GF-D8 (cell line): Measurements from ENCODE around the gene SEPSECS.

Experiments used
- DNase-seq: peaks from one replicate; lab custom pipeline; 2025; lab: John Stamatoyannopoulos, UW

Gene SEPSECS

DNA sequence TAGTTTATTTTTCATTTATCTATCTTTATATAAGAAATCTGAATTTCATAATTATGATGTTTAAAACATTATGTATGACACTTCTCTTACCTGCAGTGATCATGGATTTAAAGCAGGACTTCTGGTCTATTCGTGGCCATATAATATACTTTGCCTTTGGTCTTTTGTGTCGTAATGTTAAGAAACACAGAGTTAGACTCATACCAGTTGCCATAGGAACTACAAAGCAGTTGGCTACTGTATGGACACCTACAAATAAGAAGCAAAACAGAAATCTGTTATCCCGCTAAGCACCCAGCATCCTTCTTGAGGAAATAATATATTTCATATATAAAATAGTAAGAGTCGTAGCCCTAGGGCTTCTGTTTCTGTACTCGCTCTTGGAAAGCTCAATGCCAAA, 4.3 kb downstream of the SEPSECS start:
- DNase-seq: no peak

DNA sequence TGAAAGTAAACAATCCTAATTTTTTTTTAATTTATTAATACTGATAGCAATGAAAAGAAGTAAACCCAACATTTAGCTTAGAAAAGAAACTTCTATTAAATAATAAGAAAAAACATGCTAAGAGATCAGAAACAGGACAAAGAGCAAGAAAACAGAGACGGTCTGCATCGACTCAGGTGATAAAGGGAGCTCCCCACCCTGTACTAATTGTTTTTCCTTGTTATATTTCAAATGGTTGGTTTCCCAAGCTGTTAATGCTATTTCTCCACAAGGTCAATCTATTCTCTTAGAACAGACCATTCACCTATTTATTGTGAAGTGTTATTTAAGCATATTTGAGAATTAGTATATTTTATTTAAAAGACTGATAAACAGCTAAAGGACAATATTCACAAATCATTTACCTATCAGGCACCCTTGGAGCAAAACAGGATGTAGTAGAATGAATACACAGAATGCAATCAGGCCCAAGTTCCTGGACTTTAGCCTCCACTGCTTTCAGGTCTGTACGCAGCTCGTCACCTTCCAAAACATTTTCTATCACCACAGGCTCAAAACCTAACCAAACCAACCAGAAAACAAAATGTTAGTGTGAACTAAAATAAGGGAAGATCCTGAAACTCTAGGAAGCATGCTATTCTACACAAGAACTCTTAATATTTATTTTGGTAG, 5.5 kb downstream of the SEPSECS start:
- peak; percentile 13 for DNase-seq

DNA sequence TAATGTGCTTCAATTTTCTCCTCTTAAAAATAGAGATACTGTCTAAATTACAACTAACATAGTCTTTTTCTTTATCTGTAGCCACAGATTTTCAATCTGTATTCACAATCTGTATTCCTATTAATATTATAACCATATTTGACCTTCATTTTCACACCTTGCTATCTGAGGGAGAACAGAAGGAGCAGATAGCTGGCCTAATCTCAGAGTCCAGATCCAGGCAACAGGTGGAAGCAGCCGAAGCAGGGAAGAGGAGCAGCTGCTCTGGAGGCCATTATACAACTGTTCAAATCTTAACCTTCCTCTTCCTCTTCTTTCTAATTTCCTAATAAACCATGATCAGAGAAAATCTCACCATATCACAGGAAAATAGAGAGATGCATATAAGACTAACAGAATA, 14.2 kb downstream of the SEPSECS start:
- no peak for DNase-seq

- no peak for DNase-seq
Observed at GRCh38 chr4:25144870-25145481, 15.3 kb downstream of the SEPSECS start.

- no peak for DNase-seq
Observed at GRCh38 chr4:25142468-25142867, 17.8 kb downstream of the SEPSECS start.

- no peak for DNase-seq
Observed at GRCh38 chr4:25141592-25141991, 18.7 kb downstream of the SEPSECS start.

- no peak for DNase-seq
Observed at GRCh38 chr4:25133132-25133531, 27.1 kb downstream of the SEPSECS start.

DNA sequence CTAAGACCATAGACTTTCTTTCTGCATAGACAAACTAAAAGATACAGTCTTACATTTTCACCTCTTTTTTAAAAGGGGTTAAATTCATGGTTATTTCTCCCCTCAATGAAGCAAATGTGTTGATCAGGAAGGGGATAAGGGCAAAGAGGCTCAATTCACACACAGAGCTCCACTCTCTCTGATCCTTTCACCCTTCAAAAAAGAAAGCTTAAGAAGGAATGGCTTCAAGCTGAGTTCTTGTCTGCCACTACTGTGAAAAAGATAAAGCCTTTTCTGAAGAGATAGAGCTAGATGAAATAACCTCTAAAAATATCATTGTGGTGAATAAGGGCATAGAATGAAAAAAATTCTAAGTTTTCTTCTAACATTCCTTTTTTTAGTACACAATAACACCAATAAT, 28.3 kb downstream of the SEPSECS start:
- no peak for DNase-seq

- no peak for DNase-seq
Observed at GRCh38 chr4:25131381-25131780, 28.9 kb downstream of the SEPSECS start.

DNA sequence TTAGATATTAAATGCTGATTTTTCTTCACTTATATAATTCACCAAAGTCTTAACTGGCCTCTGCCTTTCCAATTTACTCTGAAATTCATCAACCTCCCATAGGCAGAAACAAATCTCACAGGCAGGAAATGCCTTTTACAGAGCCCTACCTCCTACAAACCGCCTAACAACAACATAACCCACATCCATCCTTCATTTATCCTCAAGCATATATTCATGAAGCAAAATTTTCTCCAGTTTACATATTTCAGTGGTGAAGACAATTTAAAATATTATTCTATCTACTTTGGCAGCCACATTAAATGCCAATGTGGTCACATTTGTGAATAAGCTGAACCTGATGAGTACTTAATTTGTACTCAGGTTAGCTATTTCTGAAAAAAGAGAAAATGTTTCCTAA, 30.3 kb downstream of the SEPSECS start:
- DNase-seq: no peak

DNA sequence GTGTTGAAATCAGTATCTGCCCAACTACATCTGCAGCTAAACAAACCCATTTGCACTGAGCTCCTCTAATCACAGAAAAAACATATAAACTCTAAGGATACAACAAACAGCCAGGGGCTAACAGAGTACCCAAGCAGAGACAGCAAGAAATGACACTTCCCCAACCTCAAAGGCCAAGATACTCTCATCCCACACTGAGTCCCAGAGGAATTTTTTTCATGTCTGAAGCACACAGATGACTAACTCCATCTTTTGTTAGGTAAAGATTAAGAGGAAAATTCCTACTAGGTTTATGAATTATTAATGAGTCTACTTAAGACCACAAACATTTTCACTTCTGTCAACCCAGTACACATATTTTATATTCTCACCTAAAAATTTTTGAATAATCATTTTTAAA, 31.6 kb downstream of the SEPSECS start:
- DNase-seq: no peak

DNA sequence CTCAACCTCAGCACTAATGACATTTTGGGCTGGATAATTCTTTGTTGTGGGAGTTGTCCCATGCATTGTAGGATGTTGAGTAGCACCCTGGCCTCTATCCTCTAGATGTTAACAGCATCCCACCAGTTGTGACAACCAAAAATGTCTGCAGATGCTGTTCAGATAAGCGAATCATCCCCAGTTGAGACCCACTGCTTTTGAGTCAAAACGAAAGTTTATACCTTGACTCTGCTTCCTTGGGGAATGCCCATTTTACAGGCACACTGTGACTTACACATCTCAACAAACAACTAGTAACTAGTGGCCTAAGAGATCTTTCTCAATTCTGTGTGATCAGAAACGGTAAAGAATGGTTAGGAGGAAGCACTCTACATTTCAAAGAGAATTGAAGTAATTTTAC, 37.0 kb downstream of the SEPSECS start:
- no peak for DNase-seq

DNA sequence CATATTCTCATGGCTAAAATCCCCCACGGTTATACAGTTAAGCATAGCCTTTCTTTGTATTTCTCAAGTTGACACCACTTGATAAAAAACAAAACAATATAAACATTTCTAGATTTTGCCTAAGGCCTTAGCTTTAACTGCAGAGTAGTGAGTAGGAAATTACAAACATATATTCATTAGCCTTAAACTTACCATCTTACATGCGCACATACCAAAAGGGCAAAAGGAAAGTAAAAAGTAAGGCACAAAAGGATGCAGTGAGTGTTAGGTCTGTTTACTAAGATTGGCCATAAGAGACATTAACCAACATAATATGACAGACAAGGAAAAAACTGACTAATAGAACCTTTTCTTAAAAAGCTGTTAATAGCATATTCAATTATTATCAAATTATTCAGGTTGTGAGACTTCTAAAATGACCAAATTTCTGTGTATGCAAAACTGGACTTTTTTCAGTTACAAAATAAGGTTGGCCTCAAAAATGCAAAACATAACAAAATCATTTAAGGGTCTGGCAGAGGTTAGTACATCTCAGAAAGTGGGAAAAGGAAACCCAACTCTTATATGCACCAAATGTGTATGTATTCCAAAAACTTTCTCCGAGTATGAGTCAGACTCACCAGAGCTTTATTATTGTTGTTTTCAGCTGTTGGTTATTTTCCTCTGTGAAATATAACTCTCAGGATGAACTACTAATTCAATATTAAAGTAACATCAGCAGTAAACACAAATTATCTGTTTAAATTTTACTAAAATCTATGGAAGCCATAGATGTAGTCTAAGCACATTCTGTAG, 39.9 kb downstream of the SEPSECS start:
- no peak for DNase-seq

DNA sequence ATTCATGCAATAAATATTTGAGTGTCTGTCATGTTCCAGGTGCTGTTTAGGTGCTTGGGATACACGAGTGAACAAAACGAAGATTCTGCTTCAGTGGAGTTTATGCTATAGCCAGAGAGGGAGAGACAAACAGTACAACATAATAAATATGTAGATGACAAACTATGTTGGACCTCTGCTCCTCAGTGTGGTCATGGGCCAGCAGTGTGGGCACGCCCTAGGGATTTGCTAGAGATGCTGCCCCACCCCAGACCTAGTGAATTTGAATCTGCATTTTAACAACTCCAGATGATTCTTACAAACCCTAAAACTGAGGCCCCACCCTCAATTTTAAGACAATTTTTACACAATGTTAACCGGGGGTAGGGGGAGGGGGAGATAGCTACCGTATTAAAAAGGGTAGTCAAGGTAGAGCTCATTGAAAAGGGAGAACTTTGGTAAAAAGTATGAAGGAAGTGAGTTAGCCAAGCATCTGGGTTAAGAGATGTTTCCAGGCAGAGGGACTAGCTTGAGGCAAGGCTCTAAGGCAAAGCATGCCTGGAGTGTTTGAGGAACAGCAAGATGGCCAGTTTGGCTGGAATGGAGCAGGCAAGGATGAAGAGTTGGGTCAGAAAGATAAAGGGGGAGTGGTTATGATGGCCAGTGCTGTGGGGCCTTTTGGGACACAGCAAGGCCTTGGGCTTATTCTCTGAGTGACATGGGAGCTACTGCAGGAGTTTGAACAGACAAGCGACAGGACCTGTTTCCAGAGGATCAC, 42.4 kb downstream of the SEPSECS start:
- DNase-seq: no peak

GRCh38 chr4:25117274-25117673, 43.0 kb downstream of the SEPSECS start:
- no peak for DNase-seq

DNA sequence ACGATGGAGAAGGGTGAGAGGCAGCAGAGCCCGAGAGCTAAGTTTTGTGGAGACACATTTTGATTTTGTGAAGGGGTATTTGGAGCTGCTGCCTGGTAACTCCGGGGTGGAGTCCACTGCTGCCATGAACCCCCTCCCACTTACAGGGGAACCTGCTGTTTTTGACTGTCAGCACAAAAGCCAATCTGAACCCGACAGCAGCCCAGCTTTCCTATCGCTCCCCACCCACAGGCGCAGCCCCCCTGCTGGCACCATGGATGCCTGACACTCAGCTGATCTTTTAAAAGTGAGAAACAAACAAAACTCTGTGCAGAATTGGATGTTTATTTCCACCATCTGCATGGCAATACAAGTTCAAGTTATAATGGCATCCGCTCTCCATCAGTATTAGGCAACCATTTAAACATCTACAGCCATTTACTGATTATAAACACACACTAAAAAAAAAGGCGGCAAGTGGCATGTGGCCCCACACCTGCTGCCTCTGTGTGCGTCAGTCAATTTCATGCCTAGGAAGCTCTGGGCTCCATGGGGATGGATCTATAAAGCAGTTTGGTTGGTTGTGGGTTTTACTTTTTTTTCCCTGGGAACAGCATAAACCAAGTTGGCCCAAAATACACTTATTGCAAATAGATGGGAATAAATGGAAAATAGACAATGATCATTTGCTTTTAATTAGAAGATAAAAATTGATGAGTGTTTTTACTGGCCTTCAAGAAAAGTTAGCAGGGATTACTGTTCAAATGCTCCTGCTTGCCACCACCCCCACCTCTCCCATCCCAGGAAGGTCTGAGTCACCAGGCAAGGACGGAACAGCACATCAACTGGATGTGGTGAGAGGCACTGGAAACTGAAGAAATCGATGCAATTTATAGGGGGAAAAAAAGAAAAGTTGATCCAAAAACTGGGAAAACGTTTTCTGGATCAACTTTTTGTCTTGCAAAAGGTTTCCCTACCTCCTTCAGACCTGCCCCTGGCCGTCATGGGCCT, 46.0 kb downstream of the SEPSECS start:
- no peak for DNase-seq

GRCh38 chr4:25112995-25113380, 47.3 kb downstream of the SEPSECS start:
- DNase-seq: no peak

DNA sequence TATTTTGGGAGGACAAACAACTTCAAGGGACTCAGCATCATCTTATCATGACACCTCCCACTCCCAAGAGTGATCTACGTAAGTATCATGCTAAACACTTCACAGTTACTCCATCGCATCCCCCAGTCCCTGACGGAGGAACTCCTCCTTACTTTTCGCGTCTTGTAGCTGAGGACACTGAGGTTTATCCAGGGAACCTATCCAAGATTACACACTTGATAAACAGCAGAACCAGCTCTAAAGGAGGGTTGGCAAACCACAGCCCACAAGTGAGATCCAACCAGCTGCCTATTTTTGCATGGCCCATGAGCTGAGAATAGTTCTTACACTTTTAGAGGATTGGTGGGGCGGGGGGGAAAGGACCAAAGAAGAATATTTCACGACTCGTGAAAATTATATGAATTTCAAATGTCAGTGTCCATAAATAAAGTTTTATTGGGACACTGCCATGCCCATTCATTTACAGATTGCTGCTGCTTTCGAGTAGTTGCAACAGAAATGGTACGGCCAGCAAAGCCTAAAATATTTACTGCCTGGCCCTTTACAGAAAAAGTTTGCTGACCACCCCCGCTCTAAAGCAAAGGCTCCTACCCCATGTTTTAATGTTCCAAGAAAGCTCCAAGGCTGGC, 47.8 kb downstream of the SEPSECS start:
- no peak for DNase-seq

DNA sequence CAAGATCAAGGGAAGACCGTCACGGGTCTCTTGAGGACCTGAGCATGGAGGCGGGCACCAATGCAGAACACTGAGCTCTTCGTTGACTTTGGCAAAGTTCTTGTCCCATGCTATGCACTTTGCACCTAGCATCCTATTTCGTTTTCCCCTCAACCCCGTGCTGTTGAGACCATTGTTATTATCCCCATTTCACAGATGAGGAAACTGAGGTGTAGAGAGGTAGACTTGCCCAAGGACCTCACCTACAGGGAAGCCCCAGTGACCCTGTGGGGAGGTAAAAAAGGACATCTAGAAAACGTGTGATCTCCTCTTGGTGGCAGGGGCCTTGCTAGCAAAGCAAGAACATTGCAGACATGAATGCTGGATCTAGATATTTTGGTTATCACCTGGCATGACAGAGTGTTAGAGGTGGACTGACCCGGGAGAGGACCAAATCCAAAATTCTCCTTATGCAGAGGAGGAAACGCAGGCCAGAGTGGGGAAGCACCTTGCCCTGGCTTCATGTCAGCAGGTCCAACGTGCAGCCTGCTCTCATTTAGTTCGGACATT, 48.5 kb downstream of the SEPSECS start:
- DNase-seq: no peak

DNA sequence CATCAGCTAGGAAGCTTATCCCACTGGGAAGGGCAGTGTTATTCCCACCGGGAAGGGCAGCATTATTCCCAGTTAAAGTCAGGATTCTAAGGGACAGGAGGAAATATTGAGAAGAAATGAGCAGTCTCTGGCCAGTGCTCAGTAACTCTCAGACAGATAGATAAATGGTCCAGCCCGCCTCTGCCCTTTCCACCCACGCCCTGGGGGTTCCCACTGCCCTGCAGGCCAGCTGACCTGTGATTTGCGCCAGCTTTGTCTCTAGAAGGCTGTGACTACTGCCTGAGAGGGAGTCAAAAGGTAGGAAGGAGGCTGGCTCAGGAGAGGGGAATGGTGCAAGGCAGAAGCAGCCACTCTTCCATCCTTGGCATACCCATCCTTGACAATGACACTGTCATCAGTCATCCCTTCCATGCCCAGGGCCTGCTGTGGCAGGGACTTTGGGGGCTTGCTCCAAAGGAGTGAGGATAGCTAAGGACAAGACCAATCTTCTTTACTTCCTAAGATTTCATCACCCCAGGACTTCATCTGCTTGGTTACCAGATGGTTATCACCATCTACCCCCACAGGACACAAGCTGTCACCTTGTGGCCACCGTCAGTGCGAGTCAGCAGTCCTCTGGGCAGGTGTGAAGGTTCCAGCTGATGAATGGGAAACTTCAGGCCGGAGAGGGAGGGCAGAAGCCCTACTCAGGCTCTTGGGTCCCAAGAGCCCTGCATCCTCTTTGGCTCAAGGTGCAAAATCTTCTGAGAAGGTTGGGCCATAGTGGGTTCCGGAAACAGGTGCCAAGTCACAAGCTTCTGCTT, 49.5 kb downstream of the SEPSECS start:
- no peak for DNase-seq
